DOHH2 (cell line): Measurements from ENCODE around the gene ADAMTS2.

Experiments used
- H3F3A ChIP-seq: fragments of 200-600 bp; sonication (generic), shearing (Covaris generic); 2 replicates; pipeline ENCODE4 v1.6.0; 2016; ENCODE audit warnings: antibody characterized with exemption, mild to moderate bottlenecking; ENCODE audit not compliant: control insufficient read depth, insufficient read depth
- H3K27ac ChIP-seq: fragments of 200-600 bp; sonication (generic); 2 replicates; pipeline ENCODE4 v1.5.1; 2014; ENCODE audit warnings: low read depth, mild to moderate bottlenecking, low read length, moderate library complexity
- H3K27me3 ChIP-seq: fragments of 200-600 bp; sonication (generic); 2 replicates; pipeline ENCODE4 v1.6.1; 2014; ENCODE audit warnings: mild to moderate bottlenecking, low read length, mixed read lengths; ENCODE audit not compliant: control insufficient read depth
- H3K36me3 ChIP-seq: fragments of 200-600 bp; sonication (generic); 2 replicates; pipeline ENCODE4 v1.6.1; 2014; ENCODE audit warnings: mild to moderate bottlenecking, low read length, moderate library complexity, mixed read lengths; ENCODE audit not compliant: control insufficient read depth
- H3K4me1 ChIP-seq: fragments of 200-600 bp; sonication (generic); 2 replicates; pipeline ENCODE4 v1.6.1; 2014; ENCODE audit warnings: mild to moderate bottlenecking, low read length, mixed read lengths; ENCODE audit not compliant: control insufficient read depth
- H3K4me2 ChIP-seq: fragments of 200-600 bp; sonication (generic); 2 replicates; pipeline ENCODE4 v1.6.0; 2014; ENCODE audit warnings: mild to moderate bottlenecking, low read length, moderate library complexity
- H3K4me3 ChIP-seq: fragments of 200-600 bp; sonication (generic); 2 replicates; pipeline ENCODE4 v1.5.1; 2014; ENCODE audit warnings: mild to moderate bottlenecking, low read length, mixed read lengths
- H3K79me2 ChIP-seq: fragments of 200-600 bp; sonication (generic); 2 replicates; pipeline ENCODE4 v1.6.1; 2014; ENCODE audit warnings: mild to moderate bottlenecking, low read length, mixed read lengths; ENCODE audit not compliant: control insufficient read depth
- H3K9me2 ChIP-seq: fragments of 200-600 bp; sonication (generic); replicated peaks from 2 replicates; pipeline ENCODE4 v1.6.1; 2014; ENCODE audit warnings: mild to moderate bottlenecking, low read length, mixed read lengths; ENCODE audit not compliant: control insufficient read depth
- H3K9me3 ChIP-seq: fragments of 200-600 bp; sonication (generic); 2 replicates; pipeline ENCODE4 v1.6.1; 2014; ENCODE audit warnings: antibody characterized with exemption, low read length, mixed read lengths; ENCODE audit not compliant: control insufficient read depth, insufficient read depth
- H4K20me1 ChIP-seq: fragments of 200-600 bp; sonication (generic); 2 replicates; pipeline ENCODE4 v1.6.0; 2014; ENCODE audit warnings: low read depth, mild to moderate bottlenecking, antibody characterized with exemption, low read length, moderate library complexity; ENCODE audit not compliant: control insufficient read depth, insufficient read depth
- CTCF ChIP-seq: fragments of 200-600 bp; sonication (generic); IDR thresholded peaks from one replicate; pipeline ENCODE4 v1.5.1; 2014; ENCODE audit warnings: antibody characterized with exemption, mild to moderate bottlenecking, low read depth, low read length; ENCODE audit not compliant: poor library complexity, severe bottlenecking
- EZH2phosphoT487 ChIP-seq: fragments of 200-600 bp; sonication (generic); IDR thresholded peaks from 2 replicates; pipeline ENCODE4 v1.6.1; 2017; ENCODE audit warnings: borderline replicate concordance, mild to moderate bottlenecking, antibody characterized with exemption, low read length, moderate library complexity, mixed read lengths

The ADAMTS2 gene

GRCh38 chr5:179232091-179232735 lies 113.0 kb downstream of the ADAMTS2 start:
- no peaks in the 10 kb centered on the region for H3F3A ChIP-seq
- H3K27ac ChIP-seq: no peak overlapping the region
- H3K36me3 ChIP-seq: no peaks in the 10 kb centered on the region
- H3K4me2 ChIP-seq: no peak overlapping the region
- TF ChIP-seq CTCF: no peak
- no peak for TF ChIP-seq EZH2phosphoT487
- no peak overlapping the region for H3K4me3 ChIP-seq
- no peaks in the 10 kb centered on the region for H3K4me1 ChIP-seq
- H3K9me3 ChIP-seq: no peaks in the 10 kb centered on the region
- H4K20me1 ChIP-seq: no peaks in the 10 kb centered on the region
- H3K79me2 ChIP-seq: no peaks in the 10 kb centered on the region
- no peaks in the 10 kb centered on the region for H3K9me2 ChIP-seq
- H3K27me3 ChIP-seq: no peaks in the 10 kb centered on the region

- no peak for TF ChIP-seq EZH2phosphoT487
- no peaks in the 10 kb centered on the region for H3K4me1 ChIP-seq
- H3K27me3 ChIP-seq: no peaks in the 10 kb centered on the region
- no peak overlapping the region for H3K27ac ChIP-seq
- H3K4me2 ChIP-seq: no peak overlapping the region
- H3K36me3 ChIP-seq: no peaks in the 10 kb centered on the region
- H3K9me2 ChIP-seq: no peaks in the 10 kb centered on the region
- H3K9me3 ChIP-seq: no peaks in the 10 kb centered on the region
- no peaks in the 10 kb centered on the region for H3F3A ChIP-seq
- H3K79me2 ChIP-seq: no peaks in the 10 kb centered on the region
- H3K4me3 ChIP-seq: no peak overlapping the region
- no peaks in the 10 kb centered on the region for H4K20me1 ChIP-seq
Observed at GRCh38 chr5:179231309-179231708, 114.0 kb downstream of the ADAMTS2 start.

GRCh38 chr5:179230061-179230461 lies 115.2 kb downstream of the ADAMTS2 start:
- H4K20me1 ChIP-seq: no peaks in the 10 kb centered on the region
- H3K79me2 ChIP-seq: no peaks in the 10 kb centered on the region
- no peaks in the 10 kb centered on the region for H3F3A ChIP-seq
- no peaks in the 10 kb centered on the region for H3K27me3 ChIP-seq
- no peaks in the 10 kb centered on the region for H3K4me1 ChIP-seq
- no peaks in the 10 kb centered on the region for H3K9me3 ChIP-seq
- H3K27ac ChIP-seq: no peak overlapping the region
- TF ChIP-seq EZH2phosphoT487: no peak
- TF ChIP-seq CTCF: no peak
- no peaks in the 10 kb centered on the region for H3K9me2 ChIP-seq
- H3K36me3 ChIP-seq: no peaks in the 10 kb centered on the region
- no peak overlapping the region for H3K4me2 ChIP-seq
- no peak overlapping the region for H3K4me3 ChIP-seq

GRCh38 chr5:179229331-179229831 lies 115.9 kb downstream of the ADAMTS2 start:
- Histone ChIP-seq H3K36me3 (no peaks in the 10 kb centered on the region), H3K9me3 (no peaks in the 10 kb centered on the region), H3F3A (no peaks in the 10 kb centered on the region), H3K27me3 (no peaks in the 10 kb centered on the region), H3K27ac (no peak overlapping the region), H3K79me2 (no peaks in the 10 kb centered on the region), H3K4me3 (no peak overlapping the region), H3K4me2 (no peak overlapping the region), H3K9me2 (no peaks in the 10 kb centered on the region), H4K20me1 (no peaks in the 10 kb centered on the region), H3K4me1 (no peaks in the 10 kb centered on the region)
- TF ChIP-seq CTCF: no peak
- TF ChIP-seq EZH2phosphoT487: no peak
